Panc1 (cell line): ENCODE data around the gene KIR3DL2. TPM values are rescaled to one million over a fixed set of nuclear protein-coding genes. Genes with fewer than 3 reads are reported as not detected.
"Not testable (repeated sequence)": the region's sequence is repeated elsewhere in the genome, so short reads cannot be mapped to it uniquely, and the experiment has no call there.

Source experiments
- ATAC-seq: fragments of 200-7000 bp; cut with Tn5 transposase; 2 replicates; pipeline ENCODE4 v1.9.1; 2020; ENCODE audit warnings: mild to moderate bottlenecking, moderate library complexity
- BruUV-seq: library from RNA; stranded (reverse); fragments of 400-500 nt; replicated peaks from 2 replicates; lab custom pipeline; 2021; lab: Mats Ljungman, UMichigan
- CTCF ChIA-PET: fragments of 300-600 bp; sonication (Branson Sonifier 250); formaldehyde crosslinking; loops from one replicate; lab custom pipeline; 2022; ENCODE audit warnings: antibody characterized with exemption; lab: Charles Lee
- POLR2A ChIA-PET: fragments of 300-600 bp; sonication (Branson Sonifier 250); formaldehyde crosslinking; loops from one replicate; lab custom pipeline; 2022; ENCODE audit warnings: antibody characterized with exemption; lab: Charles Lee
- DNase-seq: peaks from one replicate; pipeline ENCODE4 v3.0.0-alpha.2; 2010; ENCODE audit warnings: low read depth, low spot score
- H3K27ac ChIP-seq: 2 replicates; pipeline ENCODE4 v1.5.1; 2011; ENCODE audit warnings: mild to moderate bottlenecking, low read length, inconsistent platforms
- H3K27me3 ChIP-seq: fragments of 200-500 bp; sonication (Bioruptor generic); 2 replicates; pipeline ENCODE4 v1.6.0; 2014; ENCODE audit warnings: low read length, inconsistent platforms; ENCODE audit not compliant: control insufficient read depth, insufficient read depth
- H3K36me3 ChIP-seq: fragments of 200-500 bp; sonication (Bioruptor generic); 2 replicates; pipeline ENCODE4 v1.5.1; 2014; ENCODE audit warnings: inconsistent platforms, mild to moderate bottlenecking, low read length, moderate library complexity; ENCODE audit not compliant: control insufficient read depth, insufficient read depth
- H3K4me1 ChIP-seq: 2 replicates; pipeline ENCODE4 v1.5.1; 2011; ENCODE audit warnings: inconsistent platforms, mild to moderate bottlenecking, low read length, moderate library complexity; ENCODE audit not compliant: control insufficient read depth, insufficient read depth
- H3K4me3 ChIP-seq, 2 experiments: 2 replicates each; pipeline ENCODE4 v1.5.1; 2011 to 2012; ENCODE audit warnings: low read depth in 2 of 2, low read length in 2 of 2, mild to moderate bottlenecking in 2 of 2, inconsistent platforms in 1 of 2, moderate library complexity in 1 of 2
- H3K9me3 ChIP-seq: fragments of 200-500 bp; sonication (Bioruptor generic); 2 replicates; pipeline ENCODE4 v1.5.1; 2014; ENCODE audit warnings: low read depth, mild to moderate bottlenecking, inconsistent platforms, low read length, moderate library complexity; ENCODE audit not compliant: control insufficient read depth, insufficient read depth
- POLR2AphosphoS5 ChIP-seq: IDR thresholded peaks from 2 replicates; pipeline ENCODE4 v1.6.1; 2012; ENCODE audit warnings: mild to moderate bottlenecking, low read depth, low read length, moderate library complexity
- SIN3A ChIP-seq: IDR thresholded peaks from 2 replicates; pipeline ENCODE4 v1.6.1; 2012; ENCODE audit warnings: low read depth, mild to moderate bottlenecking, low read length, moderate library complexity, borderline replicate concordance; ENCODE audit not compliant: insufficient read depth
- TCF7L2 ChIP-seq: IDR thresholded peaks from 2 replicates; pipeline ENCODE4 v1.6.1; 2011; ENCODE audit warnings: mild to moderate bottlenecking, low read depth, low read length, inconsistent platforms
- in situ Hi-C: cut with HindIII; loops from 2 replicates; pipeline ENCODE4 v1.10.0; 2016; ENCODE audit warnings: low sequenced_read_pairs, low pct_unique_long_range_greater_than_20kb
- intact Hi-C: fragments of 100-400 bp; cut with micrococcal nuclease; formaldehyde crosslinking; loops from one replicate; pipeline ENCODE4 v1.10.0; 2022; ENCODE audit not compliant: unreplicated experiment
- total RNA-seq: library from RNA; stranded (reverse); gene quantifications from one replicate; pipeline ENCODE4 v1.2.1, GENCODE V29; 2021; ENCODE audit not compliant: unreplicated experiment
- TF ChIP-seq, protein P1 (sequence below), 2 experiments: IDR thresholded peaks; 2 replicates each; pipeline ENCODE4 v1.6.1; 2011 to 2012; ENCODE audit warnings: low read depth in 2 of 2, control low read depth in 1 of 2, low read length in 1 of 2, mild to moderate bottlenecking in 1 of 2, moderate library complexity in 1 of 2; ENCODE audit not compliant: insufficient read depth in 1 of 2

The KIR3DL2 gene
- total RNA-seq, 1 experiment from 2014 or later, result not detected

DNA sequence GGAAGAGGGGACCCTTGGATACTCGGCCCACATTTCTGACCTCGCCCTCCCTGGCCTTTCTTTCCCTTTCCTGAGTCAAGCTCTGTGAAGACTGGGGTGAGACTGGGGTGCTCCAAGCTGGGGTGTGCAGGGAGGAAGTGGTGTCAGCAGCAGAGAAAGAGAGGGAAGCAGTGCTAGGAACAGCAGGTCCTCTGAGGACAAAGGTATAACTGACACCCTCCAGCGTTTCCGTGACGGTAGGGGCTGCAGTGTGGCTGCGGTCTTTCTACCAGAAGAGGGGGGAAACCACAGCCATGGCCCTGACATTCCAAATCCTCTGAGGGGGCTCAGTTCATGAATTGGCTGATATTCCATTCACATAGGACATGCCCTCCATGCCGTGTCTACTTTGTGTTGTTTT, 1.1 kb downstream of the KIR3DL2 start:
- ATAC-seq, result no peak
- Histone ChIP-seq H3K36me3 (no peaks in the 10 kb centered on the region), H3K27me3 (peaks cover 9% of the 10 kb centered on the region), H3K4me1 (no peaks in the 10 kb centered on the region), H3K9me3 (no peaks in the 10 kb centered on the region), H3K27ac (no peak overlapping the region), H3K4me3 (no peak overlapping the region)
- no peak for DNase-seq
- in situ Hi-C loops (no loop called here), intact Hi-C loops (no loop called here)
- TF ChIP-seq TCF7L2 (no peak), SIN3A (no peak), POLR2AphosphoS5 (no peak)
- TF ChIP-seq, protein P1, sequence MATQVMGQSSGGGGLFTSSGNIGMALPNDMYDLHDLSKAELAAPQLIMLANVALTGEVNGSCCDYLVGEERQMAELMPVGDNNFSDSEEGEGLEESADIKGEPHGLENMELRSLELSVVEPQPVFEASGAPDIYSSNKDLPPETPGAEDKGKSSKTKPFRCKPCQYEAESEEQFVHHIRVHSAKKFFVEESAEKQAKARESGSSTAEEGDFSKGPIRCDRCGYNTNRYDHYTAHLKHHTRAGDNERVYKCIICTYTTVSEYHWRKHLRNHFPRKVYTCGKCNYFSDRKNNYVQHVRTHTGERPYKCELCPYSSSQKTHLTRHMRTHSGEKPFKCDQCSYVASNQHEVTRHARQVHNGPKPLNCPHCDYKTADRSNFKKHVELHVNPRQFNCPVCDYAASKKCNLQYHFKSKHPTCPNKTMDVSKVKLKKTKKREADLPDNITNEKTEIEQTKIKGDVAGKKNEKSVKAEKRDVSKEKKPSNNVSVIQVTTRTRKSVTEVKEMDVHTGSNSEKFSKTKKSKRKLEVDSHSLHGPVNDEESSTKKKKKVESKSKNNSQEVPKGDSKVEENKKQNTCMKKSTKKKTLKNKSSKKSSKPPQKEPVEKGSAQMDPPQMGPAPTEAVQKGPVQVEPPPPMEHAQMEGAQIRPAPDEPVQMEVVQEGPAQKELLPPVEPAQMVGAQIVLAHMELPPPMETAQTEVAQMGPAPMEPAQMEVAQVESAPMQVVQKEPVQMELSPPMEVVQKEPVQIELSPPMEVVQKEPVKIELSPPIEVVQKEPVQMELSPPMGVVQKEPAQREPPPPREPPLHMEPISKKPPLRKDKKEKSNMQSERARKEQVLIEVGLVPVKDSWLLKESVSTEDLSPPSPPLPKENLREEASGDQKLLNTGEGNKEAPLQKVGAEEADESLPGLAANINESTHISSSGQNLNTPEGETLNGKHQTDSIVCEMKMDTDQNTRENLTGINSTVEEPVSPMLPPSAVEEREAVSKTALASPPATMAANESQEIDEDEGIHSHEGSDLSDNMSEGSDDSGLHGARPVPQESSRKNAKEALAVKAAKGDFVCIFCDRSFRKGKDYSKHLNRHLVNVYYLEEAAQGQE (IDR thresholded peaks at IDR 0.05; ENCODE audit: insufficient read depth in 1 of 2, low read depth in 2 of 2, low read length in 1 of 2), result no peak
- no TSS peak for BruUV-seq
- POLR2A ChIA-PET, result no interaction called here
- CTCF ChIA-PET, result no interaction called here

DNA sequence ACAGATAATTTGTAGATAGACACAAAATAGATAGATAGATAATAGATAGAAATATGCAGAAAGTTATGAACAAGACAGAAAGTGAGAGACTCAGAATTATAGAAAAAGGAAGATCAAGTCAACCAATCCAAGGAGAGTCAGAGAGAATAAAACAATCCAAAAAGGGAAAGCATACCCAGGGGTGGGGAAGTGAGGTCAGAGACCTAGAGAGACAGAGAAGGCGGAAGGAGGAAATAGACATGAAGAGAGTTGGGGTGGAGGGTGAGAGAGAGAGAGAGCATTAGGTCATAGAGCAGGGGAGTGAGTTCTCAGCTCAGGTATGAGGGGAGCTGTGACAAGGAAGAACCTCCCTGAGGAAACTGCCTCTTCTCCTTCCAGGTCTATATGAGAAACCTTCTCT, 5.0 kb downstream of the KIR3DL2 start:
- ATAC-seq, H3K36me3 ChIP-seq, DNase-seq, H3K4me3 ChIP-seq, intact Hi-C loops, H3K27me3 ChIP-seq, H3K4me1 ChIP-seq, in situ Hi-C loops, BruUV-seq, POLR2A ChIA-PET, H3K27ac ChIP-seq, CTCF ChIA-PET, H3K9me3 ChIP-seq: not testable (repeated sequence)

DNA sequence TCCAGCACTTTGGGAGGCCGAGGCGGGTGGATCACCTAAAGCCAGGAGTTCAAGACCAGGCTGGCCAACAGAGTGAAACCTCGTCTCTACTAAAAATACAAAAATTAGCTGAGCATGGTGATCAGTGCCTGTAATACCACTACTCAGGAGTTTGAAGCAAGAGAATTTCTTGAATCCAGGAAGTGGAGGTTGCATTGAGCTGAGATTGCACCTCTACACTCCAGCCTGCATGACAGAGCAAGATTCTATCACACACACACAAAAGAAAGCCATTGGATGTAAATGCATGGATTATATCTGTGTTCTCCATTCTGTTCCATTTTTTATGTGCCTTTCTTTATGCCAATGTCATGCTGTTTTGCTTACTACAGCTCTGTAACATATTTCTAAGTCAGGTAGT, 8.2 kb downstream of the KIR3DL2 start:
- DNase-seq, POLR2A ChIA-PET, H3K27me3 ChIP-seq, H3K4me3 ChIP-seq, H3K4me1 ChIP-seq, in situ Hi-C loops, H3K9me3 ChIP-seq, H3K27ac ChIP-seq, CTCF ChIA-PET, ATAC-seq, H3K36me3 ChIP-seq, intact Hi-C loops, BruUV-seq: not testable (repeated sequence)

DNA sequence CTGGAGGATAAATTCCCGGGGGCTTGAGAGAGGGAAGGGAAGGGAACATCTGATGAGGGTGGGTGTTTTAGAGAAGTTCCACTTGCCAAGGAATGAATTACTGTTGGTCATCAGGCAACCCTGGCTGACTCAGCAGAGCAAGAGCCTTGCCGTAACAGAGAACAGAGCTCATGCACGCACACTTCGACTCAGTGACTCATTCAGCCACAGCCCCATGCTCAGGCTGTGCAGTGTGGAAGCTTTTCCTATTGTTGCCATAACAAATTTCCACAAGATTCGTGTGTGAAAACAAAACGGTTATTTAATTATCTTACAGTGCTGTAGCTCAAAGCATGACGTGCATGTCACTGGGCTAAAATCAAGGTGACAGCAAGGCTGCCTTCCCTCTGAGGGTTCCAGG, 9.2 kb downstream of the KIR3DL2 start:
- POLR2A ChIA-PET, DNase-seq, H3K9me3 ChIP-seq, H3K36me3 ChIP-seq, ATAC-seq, H3K4me1 ChIP-seq, H3K4me3 ChIP-seq, BruUV-seq, H3K27me3 ChIP-seq, CTCF ChIA-PET, H3K27ac ChIP-seq, in situ Hi-C loops, intact Hi-C loops: not testable (repeated sequence)

DNA sequence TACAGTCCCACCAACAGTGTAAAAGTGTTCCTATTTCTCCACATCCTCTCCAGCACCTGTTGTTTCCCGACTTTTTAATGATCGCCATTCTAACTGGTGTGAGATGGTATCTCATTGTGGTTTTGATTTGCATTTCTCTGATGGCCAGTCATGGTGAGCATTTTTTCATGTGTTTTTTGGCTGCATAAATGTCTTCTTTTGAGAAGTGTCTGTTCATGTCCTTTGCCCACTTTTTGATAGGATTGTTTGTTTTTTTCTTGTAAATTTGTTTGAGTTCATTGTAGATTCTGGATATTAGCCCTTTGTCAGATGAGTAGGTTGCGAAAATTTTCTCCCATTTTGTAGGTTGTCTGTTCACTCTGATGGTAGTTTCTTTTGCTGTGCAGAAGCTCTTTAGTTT, 13.2 kb downstream of the KIR3DL2 start:
- H3K9me3 ChIP-seq, DNase-seq, BruUV-seq, H3K4me1 ChIP-seq, H3K27ac ChIP-seq, in situ Hi-C loops, intact Hi-C loops, CTCF ChIA-PET, POLR2A ChIA-PET, H3K4me3 ChIP-seq, H3K36me3 ChIP-seq, ATAC-seq: not testable (repeated sequence)
- H3K27me3 ChIP-seq, result peaks cover 17% of the 10 kb centered on the region
